MM.1S (cell line): ENCODE results near the gene SLC25A26.

Experiments
- EZH2 ChIP-seq: fragments of 300-600 bp; sonication (generic); optimal IDR thresholded peaks from 2 replicates; pipeline ENCODE3; 2017; ENCODE audit warnings: low read depth, mild to moderate bottlenecking, antibody characterized with exemption, low read length, mixed read lengths
- EZH2phosphoT487 ChIP-seq: fragments of 300-600 bp; sonication (generic); IDR thresholded peaks from 2 replicates; pipeline ENCODE4 v1.6.1; 2018; ENCODE audit warnings: antibody characterized with exemption, low read length
- TF ChIP-seq, protein P1 (sequence below): fragments of 300-600 bp; sonication (generic); IDR thresholded peaks from 2 replicates; pipeline ENCODE4 v1.5.1; 2016; ENCODE audit warnings: antibody characterized with exemption, low read length, mixed read lengths

DNA sequence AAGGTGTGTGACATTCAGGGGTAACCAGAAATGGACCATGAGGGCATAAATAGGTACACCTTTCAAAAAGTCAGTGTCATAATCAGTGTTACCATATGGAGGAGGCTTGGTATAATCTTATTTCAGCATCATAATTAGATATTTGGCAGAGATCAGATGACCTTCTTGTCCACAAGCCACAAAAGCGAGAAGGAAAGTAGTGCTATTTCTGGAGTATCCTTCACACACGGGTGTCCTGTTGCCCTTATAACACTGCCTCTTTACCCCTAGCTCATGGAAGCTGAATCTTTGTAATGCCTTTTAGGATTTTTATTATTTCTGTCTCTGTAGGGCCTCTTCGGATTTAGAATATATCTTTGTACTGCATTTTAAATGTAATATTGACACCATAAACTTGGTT lies 147.2 kb downstream of the SLC25A26 start:
- TF ChIP-seq, protein P1, sequence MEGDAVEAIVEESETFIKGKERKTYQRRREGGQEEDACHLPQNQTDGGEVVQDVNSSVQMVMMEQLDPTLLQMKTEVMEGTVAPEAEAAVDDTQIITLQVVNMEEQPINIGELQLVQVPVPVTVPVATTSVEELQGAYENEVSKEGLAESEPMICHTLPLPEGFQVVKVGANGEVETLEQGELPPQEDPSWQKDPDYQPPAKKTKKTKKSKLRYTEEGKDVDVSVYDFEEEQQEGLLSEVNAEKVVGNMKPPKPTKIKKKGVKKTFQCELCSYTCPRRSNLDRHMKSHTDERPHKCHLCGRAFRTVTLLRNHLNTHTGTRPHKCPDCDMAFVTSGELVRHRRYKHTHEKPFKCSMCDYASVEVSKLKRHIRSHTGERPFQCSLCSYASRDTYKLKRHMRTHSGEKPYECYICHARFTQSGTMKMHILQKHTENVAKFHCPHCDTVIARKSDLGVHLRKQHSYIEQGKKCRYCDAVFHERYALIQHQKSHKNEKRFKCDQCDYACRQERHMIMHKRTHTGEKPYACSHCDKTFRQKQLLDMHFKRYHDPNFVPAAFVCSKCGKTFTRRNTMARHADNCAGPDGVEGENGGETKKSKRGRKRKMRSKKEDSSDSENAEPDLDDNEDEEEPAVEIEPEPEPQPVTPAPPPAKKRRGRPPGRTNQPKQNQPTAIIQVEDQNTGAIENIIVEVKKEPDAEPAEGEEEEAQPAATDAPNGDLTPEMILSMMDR = no peak
- TF ChIP-seq EZH2 (no peak), EZH2phosphoT487 (no peak)
